ENCODE data around the gene ADORA1. TPM values are rescaled to one million over a fixed set of nuclear protein-coding genes. Genes with fewer than 3 reads are reported as not detected.

The ADORA1 gene
- total and polyA plus RNA-seq, 2 donors (not counting 3 experiments of a cell fraction or from before 2014, with no cell fraction given) = 0.15 TPM; not detected in 1

- no peaks in the 10 kb centered on the region for H3K9me3 ChIP-seq (replicated peaks; ENCODE audit: control insufficient read depth, insufficient read depth, low read length)
- no peaks in the 10 kb centered on the region for H3K36me3 ChIP-seq (ENCODE audit: control insufficient read depth in 2 of 2, extremely low read depth in 1 of 2, insufficient read depth in 2 of 2, low read length in 2 of 2)
- no peak overlapping the region for H3K27ac ChIP-seq (ENCODE audit: insufficient read depth, low read depth, low read length)
- H3K4me1 ChIP-seq (ENCODE audit: control insufficient read depth, extremely low read depth, insufficient read depth, low read length) = no peaks in the 10 kb centered on the region
- intact Hi-C loops (cut with micrococcal nuclease) = no loop called here
- FAIRE-seq (no peak), DNase-seq (ENCODE audit: low read depth, low spot score) (no peak)
- no peak overlapping the region for H3K4me3 ChIP-seq (replicated peaks in 1 of 3; ENCODE audit: insufficient read depth in 1 of 3, low read depth in 1 of 3, low read length in 3 of 3)
- no peaks in the 10 kb centered on the region for H4K20me1 ChIP-seq (replicated peaks; ENCODE audit: control insufficient read depth, extremely low read depth, insufficient read depth, low read length)
- H3K4me2 ChIP-seq (ENCODE audit: insufficient read depth, low read length) = no peak overlapping the region
- H3K9ac ChIP-seq (replicated peaks; ENCODE audit: extremely low read depth, insufficient read depth, low read length) = no peak overlapping the region
- no peak overlapping the region for H2AFZ ChIP-seq (ENCODE audit: low read depth, low read length)
- dilution Hi-C loops (cut with MboI; ENCODE audit: extremely low pct_ligation_motif_present, low sequenced_read_pairs) = no loop called here
- H3K9me1 ChIP-seq (replicated peaks; ENCODE audit: control insufficient read depth, extremely low read depth, insufficient read depth, low read length) = no peaks in the 10 kb centered on the region
- no peaks in the 10 kb centered on the region for H3K79me2 ChIP-seq (ENCODE audit: control insufficient read depth, insufficient read depth, low read length)
- ChIA-PET CTCF (interaction anchor here (1.0 to 8.7 kb wide), 5 partner anchors 10 to 171 kb away, joined by 3 to 363 read pairs (median 3); no protein-coding TSS in a partner anchor), POLR2A (no interaction called here)
- H3K27me3 ChIP-seq (ENCODE audit: control insufficient read depth in 2 of 2, insufficient read depth in 2 of 2, low read length in 2 of 2) = peaks cover 1 to 14% of the 10 kb centered on the region in 2 experiments
- no TSS peak for BruUV-seq (replicated peaks)
- TF ChIP-seq MYC (IDR thresholded peaks at IDR 0.05; ENCODE audit: low read depth, low read length) = no peak
- no peak for TF ChIP-seq FOS (IDR thresholded peaks at IDR 0.05; ENCODE audit: borderline replicate concordance, insufficient read depth, low read length)
- TF ChIP-seq GATA2 (IDR thresholded peaks at IDR 0.05; ENCODE audit: insufficient read depth, insufficient read length, low read depth, low read length) = no peak
- TF ChIP-seq POLR2AphosphoS5 (IDR thresholded peaks at IDR 0.05; ENCODE audit: insufficient read depth, low read depth, low read length) = no peak
- no peak for TF ChIP-seq POLR2A (IDR thresholded peaks at IDR 0.05; ENCODE audit: low read depth, low read length)
- TF ChIP-seq CTCF (IDR thresholded peaks at IDR 0.05; ENCODE audit: extremely low read depth in 1 of 2, insufficient read depth in 1 of 2, low read depth in 1 of 2, low read length in 2 of 2) = no peak
- TF ChIP-seq, protein P1, sequence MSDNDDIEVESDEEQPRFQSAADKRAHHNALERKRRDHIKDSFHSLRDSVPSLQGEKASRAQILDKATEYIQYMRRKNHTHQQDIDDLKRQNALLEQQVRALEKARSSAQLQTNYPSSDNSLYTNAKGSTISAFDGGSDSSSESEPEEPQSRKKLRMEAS (IDR thresholded peaks at IDR 0.05; ENCODE audit: insufficient read depth, insufficient read length) = no peak
- no peak for TF ChIP-seq JUN (IDR thresholded peaks at IDR 0.05; ENCODE audit: borderline replicate concordance, insufficient read depth, insufficient read length, low read depth)
- TF ChIP-seq EZH2 (IDR thresholded peaks at IDR 0.05; ENCODE audit: borderline replicate concordance, low read depth, low read length, severe bottlenecking) = no peak
Observed at GRCh38 chr1:203213126-203213525, 85.6 kb downstream of the ADORA1 start.
